Breast epithelium (tissue), 3 donors: ENCODE results near the gene RMND5A.

Source experiments
- POLR2A ChIP-seq: fragments of 450-650 bp; IDR thresholded peaks from one replicate; pipeline ENCODE4 v1.6.1; 2016; ENCODE audit warnings: antibody characterized with exemption, mild to moderate bottlenecking, moderate library complexity
- POLR2AphosphoS5 ChIP-seq, 3 donors: sonication (generic); formaldehyde crosslinking; IDR thresholded peaks; one replicate each; pipeline ENCODE4 v1.6.1; 2017; ENCODE audit warnings: antibody characterized with exemption in 3 of 3
- TF ChIP-seq, protein P1 (sequence below), 3 donors: fragments of 450-650 bp; IDR thresholded peaks; one replicate each; pipeline ENCODE4 v1.5.1; 2016 to 2017; ENCODE audit warnings: antibody characterized with exemption in 3 of 3, mild to moderate bottlenecking in 3 of 3, moderate library complexity in 3 of 3

DNA sequence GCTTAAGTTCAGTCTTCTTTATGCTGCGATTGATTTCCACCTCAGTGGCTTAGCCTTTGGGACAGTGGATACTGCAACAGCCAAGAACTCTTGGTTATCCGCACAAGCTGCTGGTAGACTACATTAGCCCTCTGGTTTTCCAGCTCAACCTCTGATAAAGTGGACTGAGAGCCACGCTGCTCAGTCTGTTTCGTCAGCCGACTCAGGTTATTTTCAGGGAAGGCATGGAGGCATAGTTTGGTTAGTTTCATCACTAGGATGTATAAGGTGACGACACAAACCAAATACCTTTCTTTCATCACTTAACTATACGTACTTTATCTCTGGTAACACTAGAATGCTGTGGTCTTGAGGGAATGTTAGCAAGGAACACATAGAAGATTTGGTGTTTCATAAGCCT lies 56.4 kb downstream of the RMND5A start:
- TF ChIP-seq, protein P1, sequence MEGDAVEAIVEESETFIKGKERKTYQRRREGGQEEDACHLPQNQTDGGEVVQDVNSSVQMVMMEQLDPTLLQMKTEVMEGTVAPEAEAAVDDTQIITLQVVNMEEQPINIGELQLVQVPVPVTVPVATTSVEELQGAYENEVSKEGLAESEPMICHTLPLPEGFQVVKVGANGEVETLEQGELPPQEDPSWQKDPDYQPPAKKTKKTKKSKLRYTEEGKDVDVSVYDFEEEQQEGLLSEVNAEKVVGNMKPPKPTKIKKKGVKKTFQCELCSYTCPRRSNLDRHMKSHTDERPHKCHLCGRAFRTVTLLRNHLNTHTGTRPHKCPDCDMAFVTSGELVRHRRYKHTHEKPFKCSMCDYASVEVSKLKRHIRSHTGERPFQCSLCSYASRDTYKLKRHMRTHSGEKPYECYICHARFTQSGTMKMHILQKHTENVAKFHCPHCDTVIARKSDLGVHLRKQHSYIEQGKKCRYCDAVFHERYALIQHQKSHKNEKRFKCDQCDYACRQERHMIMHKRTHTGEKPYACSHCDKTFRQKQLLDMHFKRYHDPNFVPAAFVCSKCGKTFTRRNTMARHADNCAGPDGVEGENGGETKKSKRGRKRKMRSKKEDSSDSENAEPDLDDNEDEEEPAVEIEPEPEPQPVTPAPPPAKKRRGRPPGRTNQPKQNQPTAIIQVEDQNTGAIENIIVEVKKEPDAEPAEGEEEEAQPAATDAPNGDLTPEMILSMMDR (IDR thresholded peaks at IDR 0.05) = no peak
- TF ChIP-seq POLR2A = no peak
- TF ChIP-seq POLR2AphosphoS5 (IDR thresholded peaks at IDR 0.05) = no peak
